K562 (cell line): Measurements from ENCODE around the gene CAPZA1. TPM values are rescaled to one million over a fixed set of nuclear protein-coding genes. Genes with fewer than 3 reads are reported as not detected.

Experiments used
- BHLHE40 ChIP-seq: IDR thresholded peaks from 2 replicates; pipeline ENCODE4 v1.6.1; 2011; ENCODE audit warnings: low read length, improper control_type of control experiment
- FOSL1 ChIP-seq: fragments of 200-800 bp; sonication (Bioruptor generic); conservative IDR thresholded peaks from 2 replicates; pipeline ENCODE4 v1.6.1; 2016; ENCODE audit warnings: missing genetic modification characterization, missing compliant biosample characterization
- GMEB1 ChIP-seq: fragments of 250-450 bp; sonication (Bioruptor Pico); IDR thresholded peaks from 2 replicates; pipeline ENCODE4 v1.4.0; 2020; ENCODE audit warnings: mild to moderate bottlenecking
- HDAC8 ChIP-seq: fragments of 450-650 bp; IDR thresholded peaks from 2 replicates; pipeline ENCODE4 v1.6.1; 2016; ENCODE audit warnings: mild to moderate bottlenecking, missing genetic modification characterization, moderate library complexity, missing compliant biosample characterization
- HNRNPH1 ChIP-seq: fragments of 200-400 bp; formaldehyde crosslinking; optimal IDR thresholded peaks from 2 replicates; pipeline ENCODE3; 2017; ENCODE audit warnings: low read depth, mild to moderate bottlenecking, low read length, moderate library complexity
- MBD2 ChIP-seq: sonication (generic); IDR thresholded peaks from 2 replicates; pipeline ENCODE4 v1.6.1; 2016; ENCODE audit warnings: low read depth, borderline replicate concordance
- MIER1 ChIP-seq: fragments of 450-650 bp; IDR thresholded peaks from 2 replicates; pipeline ENCODE4 v1.6.1; 2016; ENCODE audit warnings: antibody characterized with exemption, mild to moderate bottlenecking, low read depth
- NCOA1 ChIP-seq: fragments of 450-650 bp; IDR thresholded peaks from 2 replicates; pipeline ENCODE4 v1.6.1; 2016; ENCODE audit warnings: low read depth
- NFIX ChIP-seq: fragments of 250-450 bp; sonication (Bioruptor Pico); IDR thresholded peaks from 2 replicates; pipeline ENCODE4 v1.4.0; 2020; ENCODE audit warnings: low read depth, mild to moderate bottlenecking, moderate library complexity
- PCBP1 ChIP-seq: fragments of 200-400 bp; formaldehyde crosslinking; IDR thresholded peaks from 2 replicates; pipeline ENCODE4 v1.6.1; 2018; ENCODE audit warnings: mild to moderate bottlenecking, low read depth, low read length; ENCODE audit not compliant: poor library complexity, severe bottlenecking
- PHB ChIP-seq: fragments of 250-450 bp; sonication (Bioruptor Pico); IDR thresholded peaks from 2 replicates; pipeline ENCODE4 v1.5.0; 2021
- POLR3A ChIP-seq: IDR thresholded peaks from 2 replicates; pipeline ENCODE4 v1.6.1; 2011; ENCODE audit warnings: borderline replicate concordance, mild to moderate bottlenecking, moderate library complexity; ENCODE audit not compliant: insufficient read length, insufficient read depth; ENCODE audit errors: extremely low read depth
- SAFB2 ChIP-seq: fragments of 200-400 bp; formaldehyde crosslinking; IDR thresholded peaks from 2 replicates; pipeline ENCODE4 v1.6.1; 2018; ENCODE audit warnings: borderline replicate concordance, low read length, low read depth, moderate library complexity; ENCODE audit not compliant: severe bottlenecking
- SMARCC2 ChIP-seq: fragments of 450-650 bp; IDR thresholded peaks from 2 replicates; pipeline ENCODE4 v1.6.1; 2017; ENCODE audit warnings: antibody characterized with exemption, moderate library complexity, mild to moderate bottlenecking, low read depth
- U2AF2 ChIP-seq: fragments of 200-400 bp; formaldehyde crosslinking; optimal IDR thresholded peaks from 2 replicates; pipeline ENCODE3; 2017; ENCODE audit warnings: low read depth, mild to moderate bottlenecking, low read length
- WHSC1 ChIP-seq: IDR thresholded peaks from one replicate; pipeline ENCODE4 v1.6.1; 2012; ENCODE audit warnings: low read length, control low read depth, inconsistent platforms
- ZBTB9 ChIP-seq: fragments of 450-650 bp; formaldehyde crosslinking; IDR thresholded peaks from 2 replicates; pipeline ENCODE4 v1.4.0; 2020; ENCODE audit warnings: mild to moderate bottlenecking, moderate library complexity
- ZNF239 ChIP-seq: fragments of 250-450 bp; sonication (Bioruptor Pico); IDR thresholded peaks from 2 replicates; pipeline ENCODE4 v1.4.0; 2020; ENCODE audit warnings: mild to moderate bottlenecking
- polyA plus RNA-seq, 8 experiments: library from polyadenylated mRNA; depleted of rRNA in 4 of 8; stranded (reverse) in 5 of 8; unstranded in 3 of 8; fragments of >200 nt; fragmentation: Nextera tagmentation in 2 of 8; fragmentation: Illumina TruSeq in 1 of 8; extraction: Ambion mirVana in 2 of 8; extraction: Trizol in 1 of 8; gene quantifications; 2 replicates each; pipeline versions ENCODE4 v1.2.1 to v1.2.3, GENCODE V29; 2011 to 2014; ENCODE audit warnings: inconsistent platforms in 1 of 8, missing spikeins in 1 of 8
- total RNA-seq, 7 experiments: library from RNA; depleted of rRNA in 6 of 7; stranded (reverse); fragments of >200 nt in 6 of 7; fragmentation: Illumina TruSeq in 2 of 7; extraction: Trizol in 2 of 7; gene quantifications; 2 replicates each; pipeline versions ENCODE4 v1.2.1 to v1.2.3, GENCODE V29; 2011 to 2021; ENCODE audit warnings: low replicate concordance in 1 of 7
- TF ChIP-seq, protein P1 (sequence below): fragments of 450-650 bp; formaldehyde crosslinking; IDR thresholded peaks from 2 replicates; pipeline ENCODE4 v1.4.0; 2020; ENCODE audit warnings: mild to moderate bottlenecking
- TF ChIP-seq, protein P2 (sequence below): fragments of 250-450 bp; sonication (Bioruptor Pico); IDR thresholded peaks from 2 replicates; pipeline ENCODE4 v1.4.0; 2020; ENCODE audit warnings: mild to moderate bottlenecking, moderate library complexity

CAPZA1 gene
- total and polyA plus RNA-seq, 9 of the 15 experiments (the other 6 are each of a cell fraction or from before 2014, with no cell fraction given): 237 to 1,020 (median 306) TPM

DNA sequence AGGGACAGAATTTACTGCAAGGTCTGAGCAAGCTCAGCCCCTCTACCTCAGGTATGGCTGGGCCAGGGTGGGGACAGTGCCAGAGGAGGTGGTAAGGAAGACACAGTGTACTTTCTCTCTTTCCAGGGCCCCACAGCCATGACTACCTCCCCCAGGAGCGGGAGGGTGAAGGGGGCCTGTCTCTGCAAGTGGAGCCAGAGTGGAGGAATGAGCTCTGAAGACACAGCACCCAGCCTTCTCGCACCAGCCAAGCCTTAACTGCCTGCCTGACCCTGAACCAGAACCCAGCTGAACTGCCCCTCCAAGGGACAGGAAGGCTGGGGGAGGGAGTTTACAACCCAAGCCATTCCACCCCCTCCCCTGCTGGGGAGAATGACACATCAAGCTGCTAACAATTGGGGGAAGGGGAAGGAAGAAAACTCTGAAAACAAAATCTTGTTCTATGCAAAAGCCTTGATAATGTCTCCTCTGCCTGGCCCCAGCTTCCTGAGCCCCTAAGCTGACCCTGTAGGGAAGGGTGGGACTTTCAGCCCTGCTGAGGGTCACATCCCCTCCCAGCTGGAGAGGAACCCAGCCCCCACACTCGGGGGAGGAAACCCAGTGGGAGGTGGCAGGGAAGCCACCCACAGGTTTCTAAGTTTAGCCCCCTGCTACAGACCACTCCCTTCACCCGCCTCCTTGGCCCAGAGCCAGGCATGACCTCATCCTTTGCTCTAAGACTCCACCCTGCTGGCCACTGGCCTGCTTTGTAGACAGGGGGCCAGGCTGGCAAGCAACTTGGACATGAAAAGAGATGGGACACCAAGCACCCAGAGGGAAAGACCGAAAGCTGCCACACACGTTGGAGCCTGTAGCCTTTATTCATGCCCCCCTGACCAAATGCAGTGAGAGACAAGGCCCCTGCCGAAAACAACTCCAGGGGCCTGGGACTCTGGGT is 80.9 kb downstream of the CAPZA1 start (continued):
- TF ChIP-seq, protein P1, sequence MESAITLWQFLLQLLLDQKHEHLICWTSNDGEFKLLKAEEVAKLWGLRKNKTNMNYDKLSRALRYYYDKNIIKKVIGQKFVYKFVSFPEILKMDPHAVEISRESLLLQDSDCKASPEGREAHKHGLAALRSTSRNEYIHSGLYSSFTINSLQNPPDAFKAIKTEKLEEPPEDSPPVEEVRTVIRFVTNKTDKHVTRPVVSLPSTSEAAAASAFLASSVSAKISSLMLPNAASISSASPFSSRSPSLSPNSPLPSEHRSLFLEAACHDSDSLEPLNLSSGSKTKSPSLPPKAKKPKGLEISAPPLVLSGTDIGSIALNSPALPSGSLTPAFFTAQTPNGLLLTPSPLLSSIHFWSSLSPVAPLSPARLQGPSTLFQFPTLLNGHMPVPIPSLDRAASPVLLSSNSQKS (CRISPR knock-in tag): no peak
- TF ChIP-seq MIER1 (0 out of 2 replicates have a peak, but pooled peaks have one; percentile 3), POLR3A (no peak), GMEB1 (peak; percentile 40; the same call in 1 of the 2 replicates), ZBTB9 (CRISPR knock-in tag) (peak; percentile 64; the same call in 1 of the 2 replicates), MBD2 (peak; percentile 77), WHSC1 (no peak), PHB (CRISPR knock-in tag) (peak; percentile 12), SAFB2 (no peak), NCOA1 (peak; percentile 93), HNRNPH1 (no peak), HDAC8 (tag) (no peak), U2AF2 (no peak), PCBP1 (no peak), BHLHE40 (peak; percentile 33), SMARCC2 (peak; percentile 92), NFIX (peak; percentile 87), ZNF239 (no peak; the same call in 1 of the 2 replicates), FOSL1 (tag) (peak; percentile 95)
- TF ChIP-seq, protein P2, sequence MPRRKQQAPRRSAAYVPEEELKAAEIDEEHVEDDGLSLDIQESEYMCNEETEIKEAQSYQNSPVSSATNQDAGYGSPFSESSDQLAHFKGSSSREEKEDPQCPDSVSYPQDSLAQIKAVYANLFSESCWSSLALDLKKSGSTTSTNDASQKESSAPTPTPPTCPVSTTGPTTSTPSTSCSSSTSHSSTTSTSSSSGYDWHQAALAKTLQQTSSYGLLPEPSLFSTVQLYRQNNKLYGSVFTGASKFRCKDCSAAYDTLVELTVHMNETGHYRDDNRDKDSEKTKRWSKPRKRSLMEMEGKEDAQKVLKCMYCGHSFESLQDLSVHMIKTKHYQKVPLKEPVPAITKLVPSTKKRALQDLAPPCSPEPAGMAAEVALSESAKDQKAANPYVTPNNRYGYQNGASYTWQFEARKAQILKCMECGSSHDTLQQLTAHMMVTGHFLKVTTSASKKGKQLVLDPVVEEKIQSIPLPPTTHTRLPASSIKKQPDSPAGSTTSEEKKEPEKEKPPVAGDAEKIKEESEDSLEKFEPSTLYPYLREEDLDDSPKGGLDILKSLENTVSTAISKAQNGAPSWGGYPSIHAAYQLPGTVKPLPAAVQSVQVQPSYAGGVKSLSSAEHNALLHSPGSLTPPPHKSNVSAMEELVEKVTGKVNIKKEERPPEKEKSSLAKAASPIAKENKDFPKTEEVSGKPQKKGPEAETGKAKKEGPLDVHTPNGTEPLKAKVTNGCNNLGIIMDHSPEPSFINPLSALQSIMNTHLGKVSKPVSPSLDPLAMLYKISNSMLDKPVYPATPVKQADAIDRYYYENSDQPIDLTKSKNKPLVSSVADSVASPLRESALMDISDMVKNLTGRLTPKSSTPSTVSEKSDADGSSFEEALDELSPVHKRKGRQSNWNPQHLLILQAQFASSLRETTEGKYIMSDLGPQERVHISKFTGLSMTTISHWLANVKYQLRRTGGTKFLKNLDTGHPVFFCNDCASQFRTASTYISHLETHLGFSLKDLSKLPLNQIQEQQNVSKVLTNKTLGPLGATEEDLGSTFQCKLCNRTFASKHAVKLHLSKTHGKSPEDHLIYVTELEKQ (CRISPR knock-in tag): no peak
